Stimulated activated CD4-positive, alpha-beta T cell treated with anti-CD3 and anti-CD28 coated beads, Interleukin-1b, Interleukin-23, amount 100 ng/mL, for 1 hour (primary cell): ENCODE measurements around the gene ZNF24.

Source experiments
- DNase-seq, 2 donors: peaks; one replicate each; pipeline ENCODE4 v3.0.0-alpha.2; 2020; ENCODE audit warnings: low read depth in 2 of 2

The ZNF24 gene

DNA sequence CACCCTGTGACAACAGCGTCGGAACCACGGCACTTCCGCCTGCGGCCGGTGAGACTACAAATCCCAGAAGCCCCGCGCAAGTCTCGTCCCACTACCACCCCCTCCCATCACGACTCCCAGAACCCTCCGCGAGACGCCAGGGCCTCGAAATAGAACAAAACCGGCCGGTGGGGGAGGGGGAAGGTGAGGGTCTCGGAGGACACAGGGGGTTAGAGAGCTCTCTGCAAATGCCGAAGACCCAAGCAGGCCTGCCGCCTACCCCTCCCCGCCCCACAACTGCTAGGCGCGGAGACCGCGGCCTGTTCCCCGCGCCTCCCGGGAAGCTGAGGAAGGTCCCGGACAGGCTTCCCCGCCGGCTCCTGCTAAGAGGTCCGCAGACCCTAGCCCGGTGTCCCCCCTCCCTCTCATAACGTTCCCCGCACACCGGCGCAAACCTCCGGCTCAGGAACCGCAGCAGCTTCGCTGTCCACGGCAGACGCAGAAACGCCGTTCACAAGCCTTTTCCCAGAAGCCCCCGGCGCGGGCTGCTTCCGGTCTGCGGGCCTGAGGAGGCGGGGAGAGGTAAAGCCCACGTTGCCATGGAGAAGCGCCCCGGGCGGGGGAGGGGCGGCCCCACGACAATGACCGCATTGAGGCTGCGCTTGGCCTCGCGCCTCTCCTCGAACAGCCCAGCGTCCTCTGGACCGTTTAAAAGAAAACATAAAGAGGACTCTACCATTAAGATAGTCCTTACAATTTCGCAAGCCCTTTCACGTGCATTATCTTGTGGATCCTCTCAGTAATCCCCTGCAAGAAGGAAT lies at the start of gene ZNF24:
Gene ZNF24, minus strand, starts transcription at position 485 of the 800 bp plus-strand sequence. CDS start 3,770 bp downstream, outside the sequence.
- DNase-seq = peak; percentile 73 to 85

DNA sequence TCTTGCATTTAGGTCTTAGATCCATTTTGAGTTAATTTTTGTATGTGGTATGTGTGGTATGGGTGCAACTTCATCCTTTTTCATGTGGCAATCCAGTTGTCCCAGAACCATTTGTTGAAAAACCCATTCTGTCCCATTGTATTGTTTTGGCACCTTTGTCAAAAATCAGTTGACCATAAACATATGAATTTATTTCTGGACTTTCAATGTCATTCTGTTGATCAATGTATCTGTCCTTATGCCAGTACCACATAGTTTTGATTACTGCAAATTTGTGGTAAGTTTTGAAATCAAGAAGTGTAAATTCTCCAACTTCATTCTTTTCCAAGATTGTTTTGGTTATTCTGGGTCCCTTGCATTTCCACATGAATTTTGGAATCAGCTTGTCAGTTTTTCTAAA lies 49.5 kb upstream of the ZNF24 start:
- no peak for DNase-seq

DNA sequence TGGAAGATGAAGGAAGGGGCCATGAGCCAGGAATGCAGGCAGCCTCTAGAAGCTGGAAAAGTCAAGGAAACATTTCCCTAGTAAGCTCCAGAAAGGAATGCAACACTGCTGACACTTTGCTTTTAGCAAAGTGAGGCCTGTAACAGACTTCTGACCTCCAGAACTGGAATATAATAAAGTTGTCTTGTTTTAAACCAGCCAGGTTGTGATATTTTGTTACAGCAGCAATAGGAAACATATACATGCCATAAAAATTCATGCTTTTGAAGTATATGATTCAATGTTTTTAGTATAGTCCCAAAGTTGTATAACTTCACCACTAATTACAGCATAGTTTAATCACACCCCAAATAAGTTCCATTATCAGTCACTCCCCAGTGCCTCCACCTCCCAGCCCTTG lies 48.2 kb upstream of the ZNF24 start:
- no peak for DNase-seq

GRCh38 chr18:35390951-35391700 lies 46.9 kb upstream of the ZNF24 start:
- no peak for DNase-seq

DNA sequence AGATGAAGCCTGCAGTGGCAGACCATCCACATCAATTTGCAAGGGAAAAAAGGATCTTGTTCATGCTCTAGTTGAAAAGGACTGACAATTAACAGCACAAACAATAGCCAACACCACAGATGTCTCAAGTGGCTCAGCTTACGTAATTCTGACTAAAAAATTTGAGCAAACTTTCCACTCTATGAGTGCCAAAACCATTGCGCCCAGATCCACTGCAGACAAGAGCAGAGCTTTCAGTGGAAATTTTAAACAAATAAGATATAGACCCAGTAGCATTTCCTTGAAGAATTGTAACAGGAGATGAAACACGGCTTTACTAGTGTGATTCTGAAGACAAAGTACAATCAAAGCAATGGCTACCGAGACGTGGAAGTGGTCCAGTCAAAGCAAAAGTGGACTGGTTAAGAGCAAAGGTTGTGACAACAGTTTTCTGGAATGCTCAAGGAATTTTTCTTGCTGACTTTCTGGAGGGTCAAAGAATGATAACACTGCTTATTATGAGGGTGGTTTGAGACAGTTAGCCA lies 44.9 kb upstream of the ZNF24 start:
- DNase-seq = no peak

DNA sequence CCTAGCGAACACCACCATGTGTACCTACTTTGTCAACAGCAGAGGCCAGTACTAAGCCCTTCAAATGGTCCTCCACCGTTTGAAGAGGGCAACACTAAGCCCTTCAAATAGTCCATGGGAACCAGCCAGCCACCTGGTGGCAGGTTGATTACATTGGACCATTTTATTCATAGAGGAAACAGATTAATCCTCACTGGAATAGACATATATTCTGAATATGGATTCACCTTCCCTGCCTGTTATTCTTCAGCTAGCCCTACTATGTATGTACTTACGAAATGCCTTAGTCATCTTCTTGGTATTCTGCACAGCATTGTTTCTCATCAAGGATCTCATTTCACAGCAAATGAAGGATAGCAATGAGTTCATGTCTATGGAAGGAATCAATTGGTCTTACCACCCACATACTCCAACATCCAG lies 42.9 kb upstream of the ZNF24 start:
- DNase-seq = no peak

GRCh38 chr18:35386600-35387100 lies 42.4 kb upstream of the ZNF24 start:
- DNase-seq = no peak

DNA sequence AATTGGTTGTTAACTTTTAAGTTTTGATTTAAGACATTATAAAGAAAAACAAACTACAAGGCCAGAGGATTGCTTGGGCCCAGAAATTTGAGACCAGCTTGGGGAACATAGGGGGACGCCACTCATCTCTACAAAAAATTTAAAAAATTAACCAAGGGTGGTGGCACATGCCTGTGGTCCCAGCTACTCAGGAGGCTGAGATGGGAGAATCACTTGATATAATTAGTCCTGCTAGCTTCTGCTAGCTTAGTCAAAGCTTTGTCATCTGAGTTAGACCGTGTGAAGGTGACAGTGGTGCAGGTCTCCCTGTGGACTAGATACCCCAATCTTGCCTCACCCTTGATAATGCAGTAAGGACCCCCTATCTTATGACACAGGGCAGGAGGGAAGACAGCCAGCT lies 38.9 kb upstream of the ZNF24 start:
- DNase-seq = no peak

- no peak for DNase-seq
These were observed 35.2 kb upstream of the ZNF24 start for GRCh38 chr18:35379421-35379820.

- no peak for DNase-seq
These were observed 34.3 kb upstream of the ZNF24 start for GRCh38 chr18:35378574-35378896.

DNA sequence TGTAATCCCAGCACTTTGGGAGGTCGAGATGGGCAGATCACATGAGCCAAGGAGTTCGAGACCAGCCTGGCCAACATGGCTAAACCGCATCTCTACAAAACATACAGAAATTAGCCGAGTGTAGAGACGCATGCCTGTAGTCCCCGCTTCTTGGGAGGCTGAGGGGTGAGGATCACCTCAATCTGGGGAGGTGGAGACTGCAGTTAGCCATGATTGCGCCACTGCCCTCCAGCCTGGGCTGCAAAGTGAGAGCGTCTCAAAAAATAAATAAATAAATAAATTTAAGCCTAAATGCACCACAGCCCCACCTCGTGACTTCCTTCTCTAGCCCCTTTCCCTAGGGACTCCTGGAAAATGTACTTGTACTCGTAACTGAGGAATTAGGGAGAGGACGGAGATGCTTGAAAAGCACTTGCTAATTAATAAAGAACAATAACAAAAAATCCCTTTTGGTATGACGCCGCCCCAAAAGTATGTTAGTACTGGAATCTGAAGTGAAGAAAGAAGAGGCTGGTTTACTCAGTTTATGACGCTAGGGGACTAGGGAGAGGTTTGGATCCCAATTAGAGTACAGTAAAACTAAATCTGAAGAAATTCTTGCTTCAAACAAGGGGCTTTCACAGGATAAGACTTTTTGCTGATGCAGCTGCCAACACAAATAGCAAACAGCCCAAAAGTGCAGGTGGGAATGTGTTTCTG lies 33.8 kb upstream of the ZNF24 start:
- no peak for DNase-seq

DNA sequence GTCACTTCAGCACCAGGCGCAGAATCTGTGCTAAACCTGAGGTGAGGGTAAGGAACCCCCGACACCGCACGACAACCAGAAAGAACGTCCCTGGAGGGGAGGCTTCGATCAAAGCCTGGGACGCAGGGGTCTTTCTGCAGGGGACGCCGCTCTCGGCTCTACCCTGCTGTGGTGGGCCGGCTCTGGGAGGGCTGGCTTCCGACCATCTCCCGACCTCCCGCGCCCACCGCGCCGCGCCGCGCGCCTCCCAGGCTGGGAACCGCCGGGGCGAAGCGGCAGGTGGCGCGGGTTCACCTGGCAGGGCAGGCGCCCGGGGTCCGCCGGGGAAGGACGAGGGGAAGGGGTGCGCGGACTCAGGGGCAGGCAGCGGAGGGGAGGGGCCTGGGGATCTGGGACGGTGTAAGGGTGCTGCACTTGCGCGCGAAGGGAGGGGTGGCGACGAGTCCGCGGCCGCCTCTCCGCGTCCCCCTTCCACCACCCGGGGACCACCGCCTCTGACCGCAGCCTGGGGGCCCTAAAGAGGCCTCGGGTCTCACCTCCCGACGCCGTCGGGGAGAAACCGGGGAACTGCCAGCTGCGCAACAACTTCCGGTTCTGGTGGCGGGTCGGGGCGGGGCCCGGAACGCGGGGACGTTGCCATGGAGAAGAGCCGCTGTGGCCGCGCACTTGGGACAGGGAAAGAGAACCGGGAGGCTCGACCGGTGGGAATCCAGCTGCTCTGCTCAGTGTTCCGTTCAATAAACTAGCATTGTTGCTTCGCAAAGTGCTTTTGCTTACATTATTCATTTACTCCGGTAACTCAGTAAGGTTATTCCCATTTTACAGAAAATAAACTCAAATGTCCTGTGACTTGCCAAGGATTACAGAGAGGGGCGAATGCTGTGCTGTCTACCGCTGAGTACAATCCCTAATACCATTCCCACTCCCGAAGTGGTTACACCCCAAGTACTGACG lies 32.8 kb upstream of the ZNF24 start, which contains the start of gene ZNF396:
Gene ZNF396, minus strand, starts transcription at position 596 of the 954 bp plus-strand sequence. CDS start 3,045 bp downstream, outside the sequence.
- peak; percentile 23 to 42 for DNase-seq

DNA sequence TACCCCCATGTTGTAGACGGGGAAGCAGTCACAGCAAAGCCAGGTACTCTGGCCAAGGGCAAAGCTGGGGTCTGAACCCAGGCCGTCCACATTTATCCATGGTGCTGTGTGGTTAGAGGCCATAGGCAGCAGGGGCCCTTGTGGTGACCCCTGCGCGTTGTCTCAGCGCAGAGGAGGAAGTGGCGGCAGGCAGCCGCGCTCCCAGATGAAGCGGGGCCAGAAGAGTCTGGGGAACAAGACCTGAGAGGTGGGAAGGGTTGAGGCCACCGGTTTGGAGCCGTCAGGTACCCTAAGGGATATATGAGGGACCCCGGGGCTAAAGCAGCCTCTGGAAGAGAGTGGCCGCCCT lies 32.1 kb upstream of the ZNF24 start:
- DNase-seq = no peak

DNA sequence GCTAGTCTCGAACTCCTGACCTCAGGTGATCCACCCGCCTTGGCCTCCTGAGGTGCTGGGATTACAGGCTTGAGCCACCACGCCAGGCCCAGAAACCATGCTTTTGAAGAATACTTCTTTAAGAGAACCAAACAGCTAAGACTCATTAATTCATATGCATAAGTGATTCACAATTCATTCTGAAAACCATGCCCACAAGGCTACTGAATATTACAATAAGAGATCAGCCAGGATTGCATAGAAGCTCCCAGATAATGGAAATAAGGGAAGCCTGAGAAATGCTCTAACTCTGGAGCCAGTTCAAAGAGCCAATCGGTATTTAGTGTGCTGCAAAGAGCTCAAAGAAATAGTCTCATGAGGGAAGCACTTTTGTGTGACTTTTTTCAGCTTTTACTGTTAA lies 30.5 kb upstream of the ZNF24 start:
- no peak for DNase-seq

- DNase-seq = no peak
These were observed 27.4 kb upstream of the ZNF24 start for GRCh38 chr18:35371412-35372195.

- no peak for DNase-seq
These were observed 24.9 kb upstream of the ZNF24 start for GRCh38 chr18:35369126-35369525.

GRCh38 chr18:35368595-35368994 lies 24.4 kb upstream of the ZNF24 start:
- no peak for DNase-seq

DNA sequence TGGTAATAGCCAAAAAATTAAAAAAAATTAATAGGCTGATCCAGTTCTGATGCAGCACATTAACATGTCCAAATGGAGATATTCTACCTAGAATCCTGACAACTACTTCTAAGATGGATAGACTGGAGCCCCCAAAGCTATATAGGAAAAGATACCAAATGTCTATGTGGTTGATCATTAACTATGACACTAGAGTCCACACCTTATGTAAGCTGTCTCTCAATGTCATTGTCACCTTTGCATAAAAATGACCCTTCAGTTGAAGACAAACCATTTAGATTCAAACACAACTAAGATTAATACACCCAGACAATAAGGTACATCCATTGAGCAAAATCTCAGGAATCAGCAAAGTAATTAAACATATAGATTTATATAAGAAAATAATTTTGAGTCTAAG lies 18.3 kb upstream of the ZNF24 start:
- DNase-seq = no peak

DNA sequence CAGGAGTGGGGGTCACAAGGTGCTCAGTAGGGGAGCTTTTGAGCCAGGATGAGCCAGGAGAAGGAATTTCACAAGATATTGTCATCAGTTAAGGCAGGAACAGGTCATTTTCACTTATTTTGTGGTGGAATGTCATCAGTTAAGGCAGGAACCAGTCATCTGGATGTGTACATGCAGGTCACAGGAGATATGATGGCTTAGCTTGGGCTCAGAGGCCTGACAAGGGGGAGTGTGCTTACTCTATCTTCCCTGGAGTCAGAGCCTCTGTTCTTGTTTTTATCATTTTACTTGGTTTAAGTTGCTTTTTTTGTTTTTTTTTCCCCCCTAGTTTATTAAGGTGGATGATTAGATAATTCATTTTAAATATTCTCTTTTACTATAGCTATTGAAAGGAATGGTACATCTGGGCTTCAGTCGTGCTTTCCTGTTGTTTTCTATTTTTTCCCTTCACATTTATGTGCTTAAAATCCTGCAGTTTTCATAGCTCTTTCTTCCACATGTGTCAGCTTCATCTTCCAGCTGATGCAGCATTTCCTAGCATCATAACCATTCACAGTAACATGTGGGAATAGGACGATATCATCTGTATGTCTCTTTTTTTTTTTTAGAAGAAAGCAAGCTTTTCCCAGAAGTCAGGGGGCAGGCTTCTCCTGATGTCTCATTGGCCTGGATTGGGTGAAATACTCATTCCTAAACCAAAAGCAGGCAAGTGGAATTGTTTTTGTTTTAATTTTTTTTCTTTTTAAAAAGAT lies 17.5 kb upstream of the ZNF24 start:
- no peak for DNase-seq
